Placental epithelial cell (primary cell): Measurements from ENCODE around the gene CTNS. TPM values are rescaled to one million over a fixed set of nuclear protein-coding genes. Genes with fewer than 3 reads are reported as not detected.

Source experiments
- total RNA-seq: library from RNA; depleted of rRNA; stranded (reverse); fragments of >200 nt; gene quantifications from 2 replicates; pipeline ENCODE4 v1.2.3, GENCODE V29; 2012

Gene CTNS
- 12.0 and 12.2 TPM in 2 replicates for total RNA-seq

DNA sequence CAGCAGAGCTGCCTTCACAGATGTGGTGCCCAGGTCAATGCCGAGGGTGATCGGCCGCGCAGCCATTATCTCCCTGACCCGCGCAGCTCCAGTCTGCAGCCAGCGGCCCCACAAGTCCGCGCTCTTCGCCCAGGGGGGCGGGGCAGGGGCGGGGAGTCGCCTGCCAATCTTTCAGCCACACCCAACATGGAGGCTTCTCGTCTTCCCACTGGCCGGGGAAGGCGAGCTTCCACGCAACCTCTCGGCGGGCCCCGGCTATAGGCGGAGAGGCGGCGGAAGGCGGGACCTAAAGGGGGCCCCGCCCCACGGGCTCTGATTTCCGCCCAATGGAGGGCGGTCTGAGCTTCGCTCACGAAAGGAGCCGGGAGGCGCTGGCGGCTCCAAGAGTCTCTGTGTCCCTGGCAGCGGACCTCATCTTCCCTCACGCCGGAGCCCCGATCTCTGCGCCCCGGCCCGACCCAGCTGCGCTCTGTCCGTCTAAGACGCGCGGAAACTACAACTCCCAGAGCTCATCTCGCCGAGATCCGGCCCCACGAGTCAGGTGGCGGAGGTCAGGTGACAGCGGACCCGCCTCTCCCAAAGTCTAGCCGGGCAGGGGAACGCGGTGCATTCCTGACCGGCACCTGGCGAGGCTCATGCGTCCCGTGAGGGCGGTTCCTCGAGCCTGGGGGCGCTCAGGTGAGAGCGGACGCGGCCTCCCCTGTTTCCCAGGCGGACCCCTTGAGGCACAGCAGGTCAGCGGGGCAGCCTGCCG is at the start of gene CTNS, which contains the start of gene SHPK:
CTNS (plus strand) TSS at position 607 of the 754 bp plus-strand sequence. CDS start 3,447 bp downstream, outside the sequence.
SHPK (minus strand) TSS at position 97 of the 754 bp plus-strand sequence; CDS start at position 66, 31 bp downstream.

GRCh38 chr17:3668279-3669084 is 31.9 kb downstream of the CTNS start, which contains the start of the genes EMC6 and TAX1BP3:
EMC6 (plus strand) TSS chr17:3668812; CDS start chr17:3669147, 335 bp downstream.
TAX1BP3 (minus strand) TSS chr17:3668578; CDS start chr17:3668526, 52 bp downstream.

GRCh38 chr17:3695723-3696411 is 59.3 kb downstream of the CTNS start, which contains the start of gene P2RX5:
P2RX5 (minus strand) TSS chr17:3696155; CDS start chr17:3696005, 150 bp downstream.

Other genes with a start within 250 kb of the CTNS start
- gene OR1E1, start 238.3 kb upstream of the CTNS start, total RNA-seq, result not detected in 2 replicates
- gene OR3A3, start 225.4 kb upstream of the CTNS start, total RNA-seq, result not detected in 2 replicates
- gene OR1E2, start 202.9 kb upstream of the CTNS start, total RNA-seq, result not detected in 2 replicates
- gene SPATA22, start 164.9 kb upstream of the CTNS start, total RNA-seq, result not detected in 2 replicates
- gene ASPA, start 160.8 kb upstream of the CTNS start, total RNA-seq, result not detected in 2 replicates
- 15.7 and 18.5 TPM in 2 replicates for gene TRPV3, start 78.9 kb upstream of the CTNS start, total RNA-seq
- 2.3 and 5.5 TPM in 2 replicates for gene TRPV1, start 27.3 kb upstream of the CTNS start, total RNA-seq
- 10.2 and 12.8 TPM in 2 replicates for gene SHPK, start 510 bp upstream of the CTNS start, total RNA-seq
- 137 and 276 TPM in 2 replicates for gene TAX1BP3, start 31.8 kb downstream of the CTNS start, total RNA-seq
- 11.4 and 14.9 TPM in 2 replicates for gene EMC6, start 32.1 kb downstream of the CTNS start, total RNA-seq
- not detected in 2 replicates for gene P2RX5, start 59.4 kb downstream of the CTNS start, total RNA-seq
- 3.1 and 3.4 TPM in 2 replicates for gene HASPIN, start 87.1 kb downstream of the CTNS start, total RNA-seq
- 8.6 and 13.0 TPM in 2 replicates for gene ITGAE, start 164.4 kb downstream of the CTNS start, total RNA-seq
- 16.1 and 22.8 TPM in 2 replicates for gene NCBP3, start 209.5 kb downstream of the CTNS start, total RNA-seq